ENCODE results near the gene BCAS1.
A peak's percentile ranks its signal among the peaks of the same experiment; 100 is the strongest.

BCAS1 gene

DNA sequence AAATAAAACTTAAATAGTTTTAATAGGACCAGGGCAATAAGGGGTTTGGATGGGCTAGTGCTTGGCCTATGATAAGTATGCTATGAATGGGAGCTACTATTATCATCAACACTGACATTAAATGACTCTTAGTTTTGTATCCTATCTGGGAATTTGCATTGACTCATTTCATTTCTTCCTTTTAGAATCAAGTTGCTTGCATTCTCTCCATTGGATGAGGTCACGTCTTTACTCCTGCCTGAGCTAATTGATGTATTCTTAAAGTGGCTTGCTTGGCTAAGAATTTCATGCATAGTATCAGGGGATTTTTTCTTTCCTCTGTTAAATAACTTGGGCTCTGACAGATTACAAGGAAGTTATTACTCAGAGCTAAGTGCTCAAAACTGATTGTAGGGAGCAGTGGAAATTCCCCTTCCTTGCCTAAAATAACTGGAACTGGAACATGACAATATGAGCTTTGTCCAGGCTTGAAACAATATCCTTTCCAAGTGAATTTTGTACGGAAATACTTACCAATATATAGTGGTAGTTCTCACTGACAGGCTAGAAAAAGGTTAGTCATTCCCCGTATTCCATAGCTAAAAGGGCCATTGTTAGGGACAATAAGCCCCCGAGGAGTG lies 169.9 kb downstream of the BCAS1 start:
- Histone ChIP-seq H3K9me3 (ENCODE audit: low read length) (no peaks in the 10 kb centered on the region), H2AFZ (ENCODE audit: low read depth, low read length) (no peak overlapping the region), H3K36me3 (ENCODE audit: insufficient read depth, low read length) (no peaks in the 10 kb centered on the region), H3K4me3 (ENCODE audit: low read length) (no peak overlapping the region), H3K27me3 (ENCODE audit: insufficient read depth, low read length) (no peaks in the 10 kb centered on the region), H3K4me1 (ENCODE audit: insufficient read depth, low read length) (peaks cover 11% of the 10 kb centered on the region)

DNA sequence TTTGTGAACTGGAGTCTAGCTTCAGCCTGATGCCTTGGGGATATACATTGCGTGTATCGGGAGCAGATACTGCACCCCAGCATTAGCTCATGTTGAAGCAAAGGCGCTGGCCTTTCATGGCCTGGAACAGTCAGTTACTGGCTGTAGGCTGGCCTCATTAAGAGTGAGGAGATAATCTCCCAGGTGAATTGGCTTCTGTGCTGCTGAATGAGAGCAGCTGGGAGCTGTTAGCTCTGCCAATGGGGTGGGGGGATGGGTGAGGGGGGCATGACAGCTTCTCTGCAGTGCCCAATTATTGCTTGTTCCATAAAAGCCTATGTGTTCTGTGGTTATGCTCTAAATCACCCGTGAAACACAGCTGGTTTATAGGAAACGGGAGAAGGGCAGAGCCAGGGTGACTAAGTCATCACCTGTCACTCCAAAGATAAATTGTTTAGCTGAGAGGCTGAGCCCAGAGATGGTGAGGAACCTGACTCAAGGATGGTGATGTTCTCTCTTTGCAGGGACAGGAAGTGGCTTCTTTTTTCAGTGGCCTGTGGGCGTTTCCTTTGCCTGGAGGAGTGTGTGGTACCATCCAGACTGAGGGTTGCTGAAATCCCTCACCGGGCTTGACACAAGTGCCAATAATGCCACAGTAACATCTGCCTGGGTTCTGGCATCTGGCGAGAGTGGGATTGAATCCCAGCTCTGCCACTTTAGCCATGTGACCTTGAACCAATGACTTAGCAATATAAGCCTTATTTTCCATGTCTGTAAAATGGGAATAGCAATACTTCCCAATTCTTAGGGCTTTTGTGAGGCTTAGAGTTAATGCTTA lies 170.8 kb downstream of the BCAS1 start:
- Histone ChIP-seq H3K4me1 (ENCODE audit: insufficient read depth, low read length) (peaks cover 11% of the 10 kb centered on the region), H3K4me3 (ENCODE audit: low read length) (no peak overlapping the region), H2AFZ (ENCODE audit: low read depth, low read length) (no peak overlapping the region), H3K36me3 (ENCODE audit: insufficient read depth, low read length) (no peaks in the 10 kb centered on the region), H3K9me3 (ENCODE audit: low read length) (no peaks in the 10 kb centered on the region), H3K27me3 (ENCODE audit: insufficient read depth, low read length) (no peaks in the 10 kb centered on the region)

DNA sequence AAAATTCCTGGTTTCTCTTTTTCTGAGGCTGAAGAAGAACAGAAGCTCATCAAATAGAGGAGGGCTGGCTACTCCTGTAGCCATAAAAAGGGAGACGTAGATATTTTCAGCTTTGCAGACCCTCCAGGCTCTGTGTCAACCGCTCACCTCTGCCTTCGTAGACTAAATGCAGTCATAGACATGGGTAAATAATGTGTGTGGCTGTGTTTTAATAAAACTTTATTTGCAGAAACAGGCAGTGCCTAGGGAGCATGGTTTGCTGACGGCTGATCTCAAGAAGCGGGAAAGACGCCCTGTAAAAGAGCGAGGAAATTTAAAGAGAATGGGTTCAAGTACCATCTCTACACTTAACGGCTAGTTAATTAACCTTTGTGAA lies 171.8 kb downstream of the BCAS1 start:
- Histone ChIP-seq H3K9me3 (ENCODE audit: low read length) (no peaks in the 10 kb centered on the region), H3K4me1 (ENCODE audit: insufficient read depth, low read length) (peaks cover 11% of the 10 kb centered on the region), H3K27me3 (ENCODE audit: insufficient read depth, low read length) (no peaks in the 10 kb centered on the region), H3K36me3 (ENCODE audit: insufficient read depth, low read length) (no peaks in the 10 kb centered on the region), H3K4me3 (ENCODE audit: low read length) (no peak overlapping the region), H2AFZ (ENCODE audit: low read depth, low read length) (no peak overlapping the region)

DNA sequence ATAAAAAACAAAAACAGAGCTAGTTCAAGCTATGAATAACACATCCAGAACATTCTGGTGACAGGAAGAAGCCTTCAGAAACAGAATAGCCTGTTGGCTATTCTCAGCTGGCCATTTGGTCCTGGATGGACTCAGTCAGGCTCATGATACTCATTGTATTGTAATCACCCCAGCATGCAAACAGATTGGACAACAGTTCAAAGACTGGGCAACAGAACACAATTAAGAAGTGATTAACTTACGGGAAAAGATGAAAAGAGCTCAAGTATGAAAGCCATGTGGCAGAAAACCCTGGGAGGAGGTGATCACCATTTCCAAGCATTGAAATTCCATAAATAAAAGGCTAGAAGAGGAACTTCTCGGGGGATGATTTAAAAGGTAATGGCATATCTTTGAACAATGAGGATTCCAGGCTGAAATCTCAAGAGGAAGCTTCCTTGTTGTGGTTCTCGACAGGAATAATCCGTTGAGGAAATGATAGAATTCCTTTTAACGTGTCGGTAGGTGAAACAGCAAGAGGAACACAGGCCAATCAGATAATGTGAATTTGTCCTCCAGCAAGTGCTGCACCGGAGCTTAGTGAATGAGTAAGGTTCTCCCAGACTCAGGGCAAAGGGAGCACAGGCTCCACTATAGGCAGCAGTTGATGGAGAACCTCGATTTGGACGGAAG lies 172.4 kb downstream of the BCAS1 start:
- Histone ChIP-seq H3K4me3 (ENCODE audit: low read length) (no peak overlapping the region), H3K4me1 (ENCODE audit: insufficient read depth, low read length) (peaks cover 15% of the 10 kb centered on the region), H2AFZ (ENCODE audit: low read depth, low read length) (peak overlapping the region; percentile 52), H3K27me3 (ENCODE audit: insufficient read depth, low read length) (no peaks in the 10 kb centered on the region), H3K9me3 (ENCODE audit: low read length) (no peaks in the 10 kb centered on the region), H3K36me3 (ENCODE audit: insufficient read depth, low read length) (no peaks in the 10 kb centered on the region)

DNA sequence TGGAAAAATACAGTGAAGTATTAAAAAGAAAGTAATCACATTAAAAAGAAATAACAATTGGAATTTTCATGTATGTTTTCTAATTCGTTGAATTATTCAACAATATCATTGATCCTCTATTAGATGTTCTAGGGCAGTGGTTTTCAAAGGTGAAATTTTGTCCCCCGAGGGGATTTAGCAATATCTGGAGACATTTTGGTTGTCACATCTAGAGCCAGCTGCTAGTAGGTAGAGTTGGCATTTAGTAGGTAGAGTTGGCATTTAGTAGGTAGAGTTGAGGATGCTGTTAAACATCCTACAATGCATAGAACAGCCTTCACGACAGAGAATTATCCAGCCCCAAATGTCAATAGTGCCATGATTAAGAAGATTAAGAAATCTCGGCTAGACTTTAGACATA lies 173.7 kb downstream of the BCAS1 start:
- peaks cover 18% of the 10 kb centered on the region for H3K4me1 ChIP-seq (ENCODE audit: insufficient read depth, low read length)
- H3K9me3 ChIP-seq (ENCODE audit: low read length): no peaks in the 10 kb centered on the region
- H2AFZ ChIP-seq (ENCODE audit: low read depth, low read length): no peak overlapping the region
- no peaks in the 10 kb centered on the region for H3K36me3 ChIP-seq (ENCODE audit: insufficient read depth, low read length)
- no peaks in the 10 kb centered on the region for H3K27me3 ChIP-seq (ENCODE audit: insufficient read depth, low read length)
- H3K4me3 ChIP-seq (ENCODE audit: low read length): no peak overlapping the region

DNA sequence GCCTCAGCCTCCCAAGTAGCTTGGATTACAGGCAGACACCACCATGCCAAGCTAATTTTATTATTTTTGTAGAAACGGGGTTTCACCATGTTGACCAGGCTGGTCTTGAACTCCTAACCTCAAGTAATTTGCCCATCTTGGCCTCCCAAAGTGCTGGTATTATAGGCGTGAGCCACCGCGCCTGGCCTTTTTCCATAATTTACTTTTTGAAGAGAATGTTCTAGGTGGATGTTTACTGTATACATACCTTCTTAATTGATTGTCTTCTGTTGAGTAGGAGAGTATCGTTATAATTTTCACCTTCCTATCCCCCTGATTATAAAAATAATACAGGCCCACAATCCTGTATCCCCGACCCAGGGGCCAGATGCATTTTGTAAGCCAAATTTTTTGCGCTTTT lies 174.4 kb downstream of the BCAS1 start:
- no peaks in the 10 kb centered on the region for H3K27me3 ChIP-seq (ENCODE audit: insufficient read depth, low read length)
- H3K9me3 ChIP-seq (ENCODE audit: low read length): no peaks in the 10 kb centered on the region
- no peak overlapping the region for H3K4me3 ChIP-seq (ENCODE audit: low read length)
- H3K36me3 ChIP-seq (ENCODE audit: insufficient read depth, low read length): no peaks in the 10 kb centered on the region
- H3K4me1 ChIP-seq (ENCODE audit: insufficient read depth, low read length): peaks cover 18% of the 10 kb centered on the region
- H2AFZ ChIP-seq (ENCODE audit: low read depth, low read length): no peak overlapping the region

DNA sequence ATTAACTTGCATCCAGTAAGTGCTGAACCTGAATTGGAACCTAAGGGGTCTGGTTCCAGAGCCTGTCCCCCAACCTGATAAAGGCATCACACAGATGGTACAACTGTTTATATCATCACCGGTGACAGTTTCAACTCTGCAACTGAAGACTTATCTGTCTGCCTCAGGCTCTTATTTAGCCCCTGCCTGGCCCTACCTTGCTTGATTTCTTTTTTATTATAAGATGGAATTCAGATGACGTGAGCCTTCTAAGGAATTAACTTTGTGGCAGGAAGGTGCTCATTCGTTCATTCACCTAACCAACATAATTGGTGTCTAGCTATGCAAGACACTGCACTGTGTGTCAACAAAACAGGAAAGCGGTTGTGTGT lies 175.0 kb downstream of the BCAS1 start:
- Histone ChIP-seq H3K4me3 (ENCODE audit: low read length) (no peak overlapping the region), H3K36me3 (ENCODE audit: insufficient read depth, low read length) (no peaks in the 10 kb centered on the region), H3K9me3 (ENCODE audit: low read length) (no peaks in the 10 kb centered on the region), H3K4me1 (ENCODE audit: insufficient read depth, low read length) (peaks cover 13% of the 10 kb centered on the region), H2AFZ (ENCODE audit: low read depth, low read length) (no peak overlapping the region), H3K27me3 (ENCODE audit: insufficient read depth, low read length) (no peaks in the 10 kb centered on the region)

DNA sequence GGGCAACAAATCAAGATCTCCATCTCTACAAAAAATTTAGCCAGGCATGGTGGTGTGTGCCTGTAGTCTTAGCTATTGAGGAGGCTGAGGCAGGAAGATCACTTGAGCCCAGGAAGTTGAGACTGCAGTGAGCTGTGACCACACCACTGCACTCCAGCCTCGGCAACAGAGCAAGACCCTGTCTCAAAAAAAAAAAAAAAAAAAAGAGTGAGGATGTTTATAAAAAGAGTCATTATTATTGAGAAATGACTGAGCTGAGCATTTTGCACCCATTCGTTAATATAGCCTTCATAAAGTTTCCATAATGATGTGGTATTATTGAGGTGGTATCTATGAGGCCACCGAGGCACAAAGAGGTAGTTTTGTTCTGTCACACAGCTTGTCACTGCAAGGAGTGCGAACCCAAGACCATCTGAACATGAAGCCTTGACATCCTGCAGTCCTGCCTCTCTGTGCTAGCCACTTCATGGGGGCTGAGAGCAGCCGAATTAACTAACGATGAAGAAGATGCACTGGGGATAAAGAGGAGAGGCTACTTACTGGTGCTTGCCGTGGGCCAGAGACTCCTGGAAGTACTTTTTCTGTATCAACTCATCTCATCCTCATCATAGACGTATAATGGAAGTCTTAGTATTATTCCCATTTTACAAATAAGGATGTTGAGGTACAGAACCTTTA lies 175.5 kb downstream of the BCAS1 start:
- H3K4me3 ChIP-seq (ENCODE audit: low read length): no peak overlapping the region
- H3K4me1 ChIP-seq (ENCODE audit: insufficient read depth, low read length): peaks cover 13% of the 10 kb centered on the region
- no peak overlapping the region for H2AFZ ChIP-seq (ENCODE audit: low read depth, low read length)
- no peaks in the 10 kb centered on the region for H3K9me3 ChIP-seq (ENCODE audit: low read length)
- H3K27me3 ChIP-seq (ENCODE audit: insufficient read depth, low read length): no peaks in the 10 kb centered on the region
- no peaks in the 10 kb centered on the region for H3K36me3 ChIP-seq (ENCODE audit: insufficient read depth, low read length)
